Liver (tissue), 9 donors: ENCODE data around the gene CHKA. TPM values are rescaled to one million over a fixed set of nuclear protein-coding genes. Genes with fewer than 3 reads are reported as not detected.

Experiments used
- DNase-seq: peaks from one replicate; pipeline ENCODE4 v3.0.0-alpha.2; 2017; ENCODE audit warnings: low spot score
- H3K27ac ChIP-seq, 2 donors: one replicate each; pipeline ENCODE4 v1.7.0; 2013; ENCODE audit warnings: inconsistent platforms in 2 of 2, low read length in 2 of 2, control low read depth in 1 of 2, low read depth in 1 of 2, mild to moderate bottlenecking in 1 of 2
- H3K27me3 ChIP-seq, 4 donors: one replicate each; pipeline versions ENCODE4 v1.6.1 to v1.7.0; 2013; ENCODE audit warnings: low read length in 3 of 4, inconsistent platforms in 1 of 4, mild to moderate bottlenecking in 1 of 4, moderate library complexity in 1 of 4; ENCODE audit not compliant: control insufficient read depth in 4 of 4, insufficient read depth in 4 of 4
- H3K36me3 ChIP-seq, 4 donors: one replicate each; pipeline versions ENCODE4 v1.6.1 to v1.7.0; 2013; ENCODE audit warnings: low read length in 3 of 4, mild to moderate bottlenecking in 3 of 4, low read depth in 1 of 4, moderate library complexity in 1 of 4; ENCODE audit not compliant: control insufficient read depth in 4 of 4, insufficient read depth in 3 of 4
- H3K4me1 ChIP-seq, 4 donors: one replicate each; pipeline versions ENCODE4 v1.6.1 to v1.7.0; 2013; ENCODE audit warnings: low read length in 3 of 4, mild to moderate bottlenecking in 3 of 4, moderate library complexity in 1 of 4; ENCODE audit not compliant: control insufficient read depth in 4 of 4, insufficient read depth in 4 of 4
- H3K4me3 ChIP-seq, 3 donors: one replicate each; pipeline versions ENCODE4 v1.6.1 to v1.7.0; 2013; ENCODE audit warnings: low read length in 3 of 3, control low read depth in 1 of 3, low read depth in 1 of 3, mild to moderate bottlenecking in 1 of 3
- H3K9ac ChIP-seq, 2 donors: one replicate each; pipeline ENCODE4 v1.7.0; 2013; ENCODE audit warnings: low read length in 2 of 2, mild to moderate bottlenecking in 2 of 2, moderate library complexity in 2 of 2, control low read depth in 1 of 2, low read depth in 1 of 2
- H3K9me3 ChIP-seq, 4 donors: one replicate each; pipeline versions ENCODE4 v1.6.1 to v1.7.0; 2013; ENCODE audit warnings: low read length in 3 of 4; ENCODE audit not compliant: control insufficient read depth in 4 of 4
- EGR1 ChIP-seq, 2 donors: IDR thresholded peaks; 2 replicates each; pipeline ENCODE4 v1.6.1; 2016 to 2018; ENCODE audit warnings: antibody characterized with exemption in 2 of 2, low read depth in 2 of 2
- FOXA1 ChIP-seq: IDR thresholded peaks from 2 replicates; pipeline ENCODE4 v1.6.1; 2016; ENCODE audit warnings: antibody characterized with exemption
- FOXA2 ChIP-seq: IDR thresholded peaks from 2 replicates; pipeline ENCODE4 v1.6.1; 2016; ENCODE audit warnings: antibody characterized with exemption
- GABPA ChIP-seq, 2 donors: IDR thresholded peaks in 1 of 2; conservative IDR thresholded peaks in 1 of 2; 2 replicates each; pipeline ENCODE4 v1.6.1; 2016; ENCODE audit warnings: antibody characterized with exemption in 2 of 2, mild to moderate bottlenecking in 1 of 2, moderate library complexity in 1 of 2
- HNF4A ChIP-seq, 2 donors: conservative IDR thresholded peaks; 2 replicates each; pipeline ENCODE4 v1.6.1; 2016; ENCODE audit warnings: antibody characterized with exemption in 2 of 2, mild to moderate bottlenecking in 2 of 2
- HNF4G ChIP-seq: IDR thresholded peaks from 2 replicates; pipeline ENCODE4 v1.6.1; 2016; ENCODE audit warnings: antibody characterized with exemption
- JUND ChIP-seq, 2 donors: IDR thresholded peaks; 2 replicates each; pipeline ENCODE4 v1.6.1; 2016; ENCODE audit warnings: antibody characterized with exemption in 2 of 2
- NR2F2 ChIP-seq: IDR thresholded peaks from 2 replicates; pipeline ENCODE4 v1.6.1; 2016; ENCODE audit warnings: antibody characterized with exemption
- RAD21 ChIP-seq, 2 donors: IDR thresholded peaks; 2 replicates each; pipeline ENCODE4 v1.6.1; 2016; ENCODE audit warnings: antibody characterized with exemption in 2 of 2, mild to moderate bottlenecking in 2 of 2
- RXRA ChIP-seq, 2 donors: IDR thresholded peaks; 2 replicates each; pipeline ENCODE4 v1.6.1; 2017 to 2018; ENCODE audit warnings: antibody characterized with exemption in 2 of 2, mild to moderate bottlenecking in 1 of 2
- SP1 ChIP-seq: IDR thresholded peaks from 2 replicates; pipeline ENCODE4 v1.6.1; 2018; ENCODE audit warnings: antibody characterized with exemption, mild to moderate bottlenecking
- YY1 ChIP-seq: IDR thresholded peaks from 2 replicates; pipeline ENCODE4 v1.6.1; 2016; ENCODE audit warnings: antibody characterized with exemption, mild to moderate bottlenecking
- WGBS: extraction: QIAGEN DNeasy Blood & Tissue Kit; methylation state at CpG from one replicate; pipeline ENCODE4 v1.1.7; 2013; 5-methylcytosine and 5-hydroxymethylcytosine counted together
- polyA plus RNA-seq, 2 donors: library from polyadenylated mRNA; stranded (reverse) in 1 of 2; unstranded in 1 of 2; fragments of 200-250 nt in 1 of 2; fragments of >200 nt in 1 of 2; fragmentation: Nextera tagmentation in 1 of 2; extraction: Ambion mirVana in 1 of 2; gene quantifications; one replicate each; pipeline versions ENCODE4 v1.2.1 to v1.2.3, GENCODE V29; 2013 to 2015
- total RNA-seq, 2 donors: library from RNA; depleted of rRNA; stranded (reverse); fragments of >200 nt; gene quantifications; one replicate each; pipeline ENCODE4 v1.2.3, GENCODE V29; 2014
- TF ChIP-seq, protein P1 (sequence below): IDR thresholded peaks from 2 replicates; pipeline ENCODE4 v1.6.1; 2016; ENCODE audit warnings: antibody characterized with exemption, mild to moderate bottlenecking
- TF ChIP-seq, protein P2 (sequence below): IDR thresholded peaks from 2 replicates; pipeline ENCODE4 v1.6.1; 2016; ENCODE audit warnings: antibody characterized with exemption
- TF ChIP-seq, protein P3 (sequence below): IDR thresholded peaks from 2 replicates; pipeline ENCODE4 v1.6.1; 2016; ENCODE audit warnings: antibody characterized with exemption
- donor health status: healthy.
- donor health status: healthy.
- donor health status: healthy.
- donor health status: healthy.
- donor health status: healthy.

Gene CHKA
- total and polyA plus RNA-seq, 4 donors = 11.4 to 41.9 (median 17.3) TPM

DNA sequence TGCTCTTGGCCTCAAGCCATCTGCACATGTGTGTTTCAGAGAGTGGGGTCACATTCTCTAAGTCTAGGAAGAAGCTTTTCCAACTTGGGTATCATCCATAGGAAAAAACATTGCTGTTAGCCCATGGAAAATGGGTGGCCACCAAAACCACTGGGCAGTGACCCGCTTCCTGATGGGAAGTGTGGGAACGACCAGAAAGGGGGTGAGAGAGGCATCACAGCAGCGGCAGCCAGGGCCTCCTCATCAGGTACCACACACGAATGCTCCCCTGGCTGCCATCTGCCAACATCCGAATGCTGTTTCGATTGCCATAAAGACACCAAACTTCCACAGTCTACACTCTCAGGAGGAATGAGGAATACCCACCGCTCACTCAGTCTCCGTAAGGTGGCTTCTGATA, 40.3 kb downstream of the CHKA start:
- peaks cover 0 to 25% (median 13%) of the 10 kb centered on the region in 4 donors for H3K4me1 ChIP-seq
- H3K27me3 ChIP-seq = no peaks in the 10 kb centered on the region
- H3K9me3 ChIP-seq = no peaks in the 10 kb centered on the region
- no peak overlapping the region for H3K27ac ChIP-seq
- H3K36me3 ChIP-seq = peaks cover 3 to 7% (median 4%) of the 10 kb centered on the region in 4 donors
- DNase-seq = no peak
- no peak for TF ChIP-seq RXRA (IDR thresholded peaks at IDR 0.05)
- TF ChIP-seq NR2F2 = no peak
- no peak for TF ChIP-seq HNF4G
- TF ChIP-seq, protein P1, sequence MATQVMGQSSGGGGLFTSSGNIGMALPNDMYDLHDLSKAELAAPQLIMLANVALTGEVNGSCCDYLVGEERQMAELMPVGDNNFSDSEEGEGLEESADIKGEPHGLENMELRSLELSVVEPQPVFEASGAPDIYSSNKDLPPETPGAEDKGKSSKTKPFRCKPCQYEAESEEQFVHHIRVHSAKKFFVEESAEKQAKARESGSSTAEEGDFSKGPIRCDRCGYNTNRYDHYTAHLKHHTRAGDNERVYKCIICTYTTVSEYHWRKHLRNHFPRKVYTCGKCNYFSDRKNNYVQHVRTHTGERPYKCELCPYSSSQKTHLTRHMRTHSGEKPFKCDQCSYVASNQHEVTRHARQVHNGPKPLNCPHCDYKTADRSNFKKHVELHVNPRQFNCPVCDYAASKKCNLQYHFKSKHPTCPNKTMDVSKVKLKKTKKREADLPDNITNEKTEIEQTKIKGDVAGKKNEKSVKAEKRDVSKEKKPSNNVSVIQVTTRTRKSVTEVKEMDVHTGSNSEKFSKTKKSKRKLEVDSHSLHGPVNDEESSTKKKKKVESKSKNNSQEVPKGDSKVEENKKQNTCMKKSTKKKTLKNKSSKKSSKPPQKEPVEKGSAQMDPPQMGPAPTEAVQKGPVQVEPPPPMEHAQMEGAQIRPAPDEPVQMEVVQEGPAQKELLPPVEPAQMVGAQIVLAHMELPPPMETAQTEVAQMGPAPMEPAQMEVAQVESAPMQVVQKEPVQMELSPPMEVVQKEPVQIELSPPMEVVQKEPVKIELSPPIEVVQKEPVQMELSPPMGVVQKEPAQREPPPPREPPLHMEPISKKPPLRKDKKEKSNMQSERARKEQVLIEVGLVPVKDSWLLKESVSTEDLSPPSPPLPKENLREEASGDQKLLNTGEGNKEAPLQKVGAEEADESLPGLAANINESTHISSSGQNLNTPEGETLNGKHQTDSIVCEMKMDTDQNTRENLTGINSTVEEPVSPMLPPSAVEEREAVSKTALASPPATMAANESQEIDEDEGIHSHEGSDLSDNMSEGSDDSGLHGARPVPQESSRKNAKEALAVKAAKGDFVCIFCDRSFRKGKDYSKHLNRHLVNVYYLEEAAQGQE = no peak
- no peak for TF ChIP-seq EGR1 (IDR thresholded peaks at IDR 0.05; ENCODE audit: low read depth in 2 of 2)
- TF ChIP-seq JUND (IDR thresholded peaks at IDR 0.05) = no peak
- TF ChIP-seq YY1 = no peak
- no peak for TF ChIP-seq RAD21 (IDR thresholded peaks at IDR 0.05)
- TF ChIP-seq FOXA1 = no peak
- TF ChIP-seq HNF4A (conservative IDR thresholded peaks at IDR 0.05) = no peak
- TF ChIP-seq FOXA2 = no peak
- TF ChIP-seq, protein P2, sequence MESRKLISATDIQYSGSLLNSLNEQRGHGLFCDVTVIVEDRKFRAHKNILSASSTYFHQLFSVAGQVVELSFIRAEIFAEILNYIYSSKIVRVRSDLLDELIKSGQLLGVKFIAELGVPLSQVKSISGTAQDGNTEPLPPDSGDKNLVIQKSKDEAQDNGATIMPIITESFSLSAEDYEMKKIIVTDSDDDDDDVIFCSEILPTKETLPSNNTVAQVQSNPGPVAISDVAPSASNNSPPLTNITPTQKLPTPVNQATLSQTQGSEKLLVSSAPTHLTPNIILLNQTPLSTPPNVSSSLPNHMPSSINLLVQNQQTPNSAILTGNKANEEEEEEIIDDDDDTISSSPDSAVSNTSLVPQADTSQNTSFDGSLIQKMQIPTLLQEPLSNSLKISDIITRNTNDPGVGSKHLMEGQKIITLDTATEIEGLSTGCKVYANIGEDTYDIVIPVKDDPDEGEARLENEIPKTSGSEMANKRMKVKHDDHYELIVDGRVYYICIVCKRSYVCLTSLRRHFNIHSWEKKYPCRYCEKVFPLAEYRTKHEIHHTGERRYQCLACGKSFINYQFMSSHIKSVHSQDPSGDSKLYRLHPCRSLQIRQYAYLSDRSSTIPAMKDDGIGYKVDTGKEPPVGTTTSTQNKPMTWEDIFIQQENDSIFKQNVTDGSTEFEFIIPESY = no peak
- TF ChIP-seq, protein P3, sequence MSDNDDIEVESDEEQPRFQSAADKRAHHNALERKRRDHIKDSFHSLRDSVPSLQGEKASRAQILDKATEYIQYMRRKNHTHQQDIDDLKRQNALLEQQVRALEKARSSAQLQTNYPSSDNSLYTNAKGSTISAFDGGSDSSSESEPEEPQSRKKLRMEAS = no peak
- H3K9ac ChIP-seq = no peak overlapping the region
- H3K4me3 ChIP-seq = no peak overlapping the region
- WGBS = 95% methylated on average over 8 of the region's 8 CpGs

DNA sequence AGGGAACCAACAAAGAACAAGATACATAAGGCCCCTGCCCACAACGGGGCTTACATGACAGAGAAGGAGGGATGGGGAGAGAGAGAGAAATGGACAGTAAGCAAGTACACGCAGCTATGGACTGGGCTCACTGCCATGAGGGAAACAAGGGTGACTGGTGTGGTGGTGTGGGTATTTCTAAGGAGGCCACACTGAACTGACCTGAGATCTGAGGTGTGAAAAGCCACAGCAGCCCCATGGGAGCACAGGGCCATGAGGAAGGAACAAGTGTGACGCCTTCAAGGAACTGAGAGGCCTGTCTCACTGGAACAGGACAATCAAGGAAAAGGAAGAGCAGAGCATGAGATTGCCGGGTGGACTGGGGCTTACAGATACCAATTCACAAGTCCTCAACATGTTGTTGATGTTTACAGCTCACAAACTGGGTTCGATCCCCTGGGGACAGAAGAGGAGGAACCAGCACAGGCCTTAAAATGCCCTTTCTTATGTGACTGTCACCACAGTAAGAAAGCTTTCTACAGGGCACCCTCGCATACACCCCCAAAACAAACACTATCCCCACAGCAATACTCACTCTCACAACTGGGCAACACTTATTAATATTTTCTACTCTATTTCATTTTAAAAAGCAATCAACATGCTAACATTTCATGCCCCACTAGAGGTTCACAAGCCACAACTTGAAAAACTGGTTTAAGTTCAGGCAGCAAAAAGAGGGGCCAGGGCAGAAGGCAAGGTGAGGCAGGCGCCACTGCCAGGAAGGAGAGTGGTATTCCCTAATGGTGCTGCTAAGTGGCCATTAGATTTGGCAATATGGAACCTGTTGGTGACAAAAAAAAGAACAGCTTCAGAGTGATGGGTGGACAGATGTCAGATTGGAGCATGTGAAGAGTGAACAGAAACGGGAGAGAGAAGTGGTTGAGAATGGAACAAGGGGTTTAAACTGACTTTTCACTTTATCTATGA, 43.3 kb downstream of the CHKA start:
- no peak for DNase-seq
- Histone ChIP-seq H3K27me3 (no peaks in the 10 kb centered on the region), H3K4me1 (peaks cover 2 to 34% (median 21%) of the 10 kb centered on the region in 4 donors), H3K9ac (no peak overlapping the region), H3K27ac (no peak overlapping the region), H3K9me3 (no peaks in the 10 kb centered on the region), H3K4me3 (no peak overlapping the region), H3K36me3 (peaks cover 3 to 7% (median 5%) of the 10 kb centered on the region in 4 donors)
- WGBS = 79% methylated on average over 8 of the region's 8 CpGs
- TF ChIP-seq, protein P2 = no peak
- TF ChIP-seq EGR1 (IDR thresholded peaks at IDR 0.05; ENCODE audit: low read depth in 2 of 2) (no peak), HNF4G (no peak), GABPA (IDR thresholded peaks at IDR 0.05 in 1 of 2, conservative IDR thresholded peaks at IDR 0.05 in 1 of 2) (no peak), SP1 (no peak), HNF4A (conservative IDR thresholded peaks at IDR 0.05) (no peak), JUND (IDR thresholded peaks at IDR 0.05) (no peak), RAD21 (IDR thresholded peaks at IDR 0.05) (no peak), NR2F2 (no peak), RXRA (IDR thresholded peaks at IDR 0.05) (no peak)
- TF ChIP-seq, protein P3 = no peak
- TF ChIP-seq, protein P1 = no peak
